GM06990 (cell line): ENCODE measurements around the gene GPATCH8.

Experiments
- DNase-seq: peaks from one replicate; pipeline ENCODE4 v3.0.0-alpha.2; 2011; ENCODE audit not compliant: insufficient read length; ENCODE audit errors: extremely low read depth
- H3K27me3 ChIP-seq: replicated peaks from 2 replicates; pipeline ENCODE4 v1.6.0; 2011; ENCODE audit warnings: low read length; ENCODE audit not compliant: control insufficient read depth, insufficient read depth
- H3K36me3 ChIP-seq: 2 replicates; pipeline ENCODE4 v1.5.1; 2011; ENCODE audit warnings: low read length; ENCODE audit not compliant: control insufficient read depth, insufficient read depth
- H3K4me3 ChIP-seq: replicated peaks from 2 replicates; pipeline ENCODE4 v1.5.1; 2011; ENCODE audit warnings: low read depth, mild to moderate bottlenecking, control low read depth, low read length
- TF ChIP-seq, protein P1 (sequence below): IDR thresholded peaks from 2 replicates; pipeline ENCODE4 v1.5.1; 2011; ENCODE audit warnings: low read length, control low read depth, mild to moderate bottlenecking, inconsistent platforms; ENCODE audit not compliant: insufficient read depth, poor library complexity, severe bottlenecking

Gene GPATCH8

GRCh38 chr17:44350733-44351226 is 152.4 kb downstream of the GPATCH8 start:
- Histone ChIP-seq H3K27me3 (no peaks in the 10 kb centered on the region), H3K4me3 (no peak overlapping the region), H3K36me3 (peaks cover 33% of the 10 kb centered on the region)
- TF ChIP-seq, protein P1, sequence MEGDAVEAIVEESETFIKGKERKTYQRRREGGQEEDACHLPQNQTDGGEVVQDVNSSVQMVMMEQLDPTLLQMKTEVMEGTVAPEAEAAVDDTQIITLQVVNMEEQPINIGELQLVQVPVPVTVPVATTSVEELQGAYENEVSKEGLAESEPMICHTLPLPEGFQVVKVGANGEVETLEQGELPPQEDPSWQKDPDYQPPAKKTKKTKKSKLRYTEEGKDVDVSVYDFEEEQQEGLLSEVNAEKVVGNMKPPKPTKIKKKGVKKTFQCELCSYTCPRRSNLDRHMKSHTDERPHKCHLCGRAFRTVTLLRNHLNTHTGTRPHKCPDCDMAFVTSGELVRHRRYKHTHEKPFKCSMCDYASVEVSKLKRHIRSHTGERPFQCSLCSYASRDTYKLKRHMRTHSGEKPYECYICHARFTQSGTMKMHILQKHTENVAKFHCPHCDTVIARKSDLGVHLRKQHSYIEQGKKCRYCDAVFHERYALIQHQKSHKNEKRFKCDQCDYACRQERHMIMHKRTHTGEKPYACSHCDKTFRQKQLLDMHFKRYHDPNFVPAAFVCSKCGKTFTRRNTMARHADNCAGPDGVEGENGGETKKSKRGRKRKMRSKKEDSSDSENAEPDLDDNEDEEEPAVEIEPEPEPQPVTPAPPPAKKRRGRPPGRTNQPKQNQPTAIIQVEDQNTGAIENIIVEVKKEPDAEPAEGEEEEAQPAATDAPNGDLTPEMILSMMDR = peak; percentile 96
- DNase-seq = peak; percentile 64

DNA sequence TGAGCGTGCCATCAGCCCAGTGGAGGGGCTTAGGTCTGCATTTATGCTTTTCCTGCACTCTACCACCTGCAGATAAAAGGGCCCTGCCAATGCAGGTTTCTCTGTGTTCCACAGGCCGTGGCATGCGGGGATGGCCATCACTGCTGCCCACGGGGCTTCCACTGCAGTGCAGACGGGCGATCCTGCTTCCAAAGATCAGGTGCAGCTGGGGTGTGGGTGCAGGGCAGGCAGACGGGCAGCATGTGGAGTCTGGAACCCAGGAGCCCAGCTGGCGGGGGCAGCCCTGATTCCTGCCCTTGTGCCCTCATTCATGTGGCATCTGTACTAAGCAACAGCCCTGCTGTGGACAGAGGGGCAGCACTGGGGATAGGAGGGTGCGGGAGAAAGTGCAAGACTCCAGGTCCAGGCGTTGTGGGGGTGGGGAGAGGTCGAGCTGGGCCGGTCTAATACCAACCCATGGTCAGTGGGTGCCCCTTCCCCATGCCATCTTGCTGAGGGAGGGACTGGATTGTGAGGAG is 153.6 kb downstream of the GPATCH8 start:
- H3K27me3 ChIP-seq = no peaks in the 10 kb centered on the region
- DNase-seq = no peak
- H3K4me3 ChIP-seq = no peak overlapping the region
- TF ChIP-seq, protein P1 = no peak
- H3K36me3 ChIP-seq = peaks cover 33% of the 10 kb centered on the region

GRCh38 chr17:44348988-44349364 is 154.2 kb downstream of the GPATCH8 start:
- no peaks in the 10 kb centered on the region for H3K27me3 ChIP-seq
- DNase-seq = no peak
- TF ChIP-seq, protein P1 = no peak
- peaks cover 33% of the 10 kb centered on the region for H3K36me3 ChIP-seq
- no peak overlapping the region for H3K4me3 ChIP-seq

DNA sequence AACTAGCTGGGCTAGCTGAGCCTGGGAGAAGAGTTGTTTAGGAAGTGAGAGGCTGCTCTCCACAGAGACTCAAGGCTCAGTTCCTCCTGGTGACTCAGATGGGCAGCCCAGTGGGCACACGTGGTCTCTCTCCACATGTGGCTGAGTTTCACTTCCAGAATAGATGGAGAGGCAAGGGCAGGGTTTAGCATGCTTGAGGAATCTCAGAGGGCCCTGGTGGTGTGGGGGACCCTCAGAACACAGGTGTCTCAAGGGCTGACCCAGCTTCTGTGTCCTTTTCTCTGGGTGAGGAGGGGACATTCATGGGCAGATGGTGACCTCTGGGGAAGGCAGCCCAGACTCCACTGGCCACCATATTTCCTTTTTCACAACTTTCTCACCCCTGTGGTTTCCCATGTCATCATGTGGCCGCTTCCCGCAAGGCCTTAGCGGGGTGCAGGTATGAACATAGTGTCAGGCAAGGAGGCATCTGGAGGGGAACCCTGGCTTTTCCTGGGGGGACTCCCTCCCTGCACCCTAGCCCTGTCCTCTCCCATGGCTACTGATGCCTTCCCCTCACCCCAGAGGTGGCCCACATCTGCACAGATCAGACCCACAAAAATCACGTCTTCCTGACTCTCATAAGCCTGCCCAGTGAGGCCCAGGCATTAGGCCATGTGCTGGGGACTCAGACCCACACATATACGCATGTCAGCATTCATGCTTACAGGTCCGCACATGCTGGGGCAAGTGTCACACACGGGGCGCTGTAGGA is 154.8 kb downstream of the GPATCH8 start:
- H3K4me3 ChIP-seq = 0 out of 2 replicates have a peak overlapping the region, but pooled peaks have one; percentile 6
- peaks cover 33% of the 10 kb centered on the region for H3K36me3 ChIP-seq
- TF ChIP-seq, protein P1 = no peak
- DNase-seq = peak; percentile 85
- no peaks in the 10 kb centered on the region for H3K27me3 ChIP-seq
